C4-2B (cell line): ENCODE results near the gene GJB4.

Experiments
- H3K27ac ChIP-seq: fragments of 450-650 bp; 2 replicates; pipeline ENCODE4 v1.5.1; 2017
- ZFX ChIP-seq: fragments of 450-650 bp; IDR thresholded peaks from 2 replicates; pipeline ENCODE4 v1.6.1; 2017
- TF ChIP-seq, protein P1 (sequence below): fragments of 450-650 bp; conservative IDR thresholded peaks from 2 replicates; pipeline ENCODE4 v1.5.1; 2017; ENCODE audit warnings: mild to moderate bottlenecking

The GJB4 gene

DNA sequence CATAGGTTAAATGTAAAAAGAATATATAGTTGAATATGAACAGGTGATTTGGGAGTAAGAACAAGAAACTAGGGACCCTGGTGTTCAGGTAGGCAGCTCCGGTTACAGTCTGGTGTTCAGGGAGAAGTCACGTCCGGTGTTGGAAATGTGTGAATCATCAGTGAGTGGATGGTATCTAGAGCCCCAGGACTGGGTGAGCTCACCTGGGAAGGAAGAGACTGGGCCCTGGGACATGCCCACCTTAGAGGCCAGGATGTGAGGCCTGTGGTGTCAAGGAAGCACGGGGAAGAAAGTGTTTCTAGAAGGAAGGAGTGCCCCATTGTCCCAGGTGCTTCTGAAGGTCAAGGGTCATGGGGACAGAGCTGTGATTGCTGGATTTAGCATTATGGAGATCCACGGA, 20.0 kb downstream of the GJB4 start:
- TF ChIP-seq, protein P1, sequence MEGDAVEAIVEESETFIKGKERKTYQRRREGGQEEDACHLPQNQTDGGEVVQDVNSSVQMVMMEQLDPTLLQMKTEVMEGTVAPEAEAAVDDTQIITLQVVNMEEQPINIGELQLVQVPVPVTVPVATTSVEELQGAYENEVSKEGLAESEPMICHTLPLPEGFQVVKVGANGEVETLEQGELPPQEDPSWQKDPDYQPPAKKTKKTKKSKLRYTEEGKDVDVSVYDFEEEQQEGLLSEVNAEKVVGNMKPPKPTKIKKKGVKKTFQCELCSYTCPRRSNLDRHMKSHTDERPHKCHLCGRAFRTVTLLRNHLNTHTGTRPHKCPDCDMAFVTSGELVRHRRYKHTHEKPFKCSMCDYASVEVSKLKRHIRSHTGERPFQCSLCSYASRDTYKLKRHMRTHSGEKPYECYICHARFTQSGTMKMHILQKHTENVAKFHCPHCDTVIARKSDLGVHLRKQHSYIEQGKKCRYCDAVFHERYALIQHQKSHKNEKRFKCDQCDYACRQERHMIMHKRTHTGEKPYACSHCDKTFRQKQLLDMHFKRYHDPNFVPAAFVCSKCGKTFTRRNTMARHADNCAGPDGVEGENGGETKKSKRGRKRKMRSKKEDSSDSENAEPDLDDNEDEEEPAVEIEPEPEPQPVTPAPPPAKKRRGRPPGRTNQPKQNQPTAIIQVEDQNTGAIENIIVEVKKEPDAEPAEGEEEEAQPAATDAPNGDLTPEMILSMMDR = no peak
- TF ChIP-seq ZFX = no peak
- no peak overlapping the region for H3K27ac ChIP-seq

DNA sequence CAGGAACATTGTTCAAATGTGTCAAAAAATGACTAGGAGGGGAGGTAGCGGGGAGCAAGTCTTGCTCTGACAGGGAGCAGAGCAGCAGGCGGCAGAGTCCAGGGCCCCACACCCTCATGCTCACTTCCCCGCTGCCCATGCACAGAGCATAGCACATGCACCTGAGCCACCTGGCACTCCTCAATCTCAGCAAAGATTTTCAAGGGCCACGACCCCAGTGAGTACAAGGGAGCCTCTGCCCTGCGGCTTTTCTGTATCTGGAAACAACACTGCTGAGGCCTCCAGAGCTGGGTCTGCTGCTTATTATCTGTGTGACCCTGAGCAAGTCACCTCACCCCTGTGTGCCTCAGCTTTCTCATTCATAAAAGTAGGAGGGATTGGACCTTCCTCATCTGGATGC, 20.4 kb downstream of the GJB4 start:
- H3K27ac ChIP-seq = no peak overlapping the region
- TF ChIP-seq ZFX = no peak
- TF ChIP-seq, protein P1 = no peak

DNA sequence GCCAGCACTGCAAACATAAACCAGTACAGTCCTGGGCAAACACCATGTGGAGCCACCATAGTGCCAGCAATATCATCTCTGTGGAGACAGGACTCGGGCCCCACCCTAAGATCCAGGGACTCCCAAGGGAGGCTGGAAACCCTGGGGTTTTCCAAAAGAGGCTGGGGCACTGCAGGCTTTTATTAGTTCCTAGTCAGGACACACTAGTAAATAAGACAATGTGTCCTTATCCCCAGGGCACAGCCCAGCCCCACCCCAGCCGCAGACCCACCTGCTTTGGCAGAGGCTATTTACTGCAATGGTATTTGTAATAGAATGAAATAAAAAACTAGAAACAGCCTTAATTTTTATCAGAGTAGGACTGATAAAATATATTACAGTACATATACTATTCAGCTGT, 21.0 kb downstream of the GJB4 start:
- TF ChIP-seq, protein P1 = no peak
- TF ChIP-seq ZFX = no peak
- H3K27ac ChIP-seq = no peak overlapping the region

DNA sequence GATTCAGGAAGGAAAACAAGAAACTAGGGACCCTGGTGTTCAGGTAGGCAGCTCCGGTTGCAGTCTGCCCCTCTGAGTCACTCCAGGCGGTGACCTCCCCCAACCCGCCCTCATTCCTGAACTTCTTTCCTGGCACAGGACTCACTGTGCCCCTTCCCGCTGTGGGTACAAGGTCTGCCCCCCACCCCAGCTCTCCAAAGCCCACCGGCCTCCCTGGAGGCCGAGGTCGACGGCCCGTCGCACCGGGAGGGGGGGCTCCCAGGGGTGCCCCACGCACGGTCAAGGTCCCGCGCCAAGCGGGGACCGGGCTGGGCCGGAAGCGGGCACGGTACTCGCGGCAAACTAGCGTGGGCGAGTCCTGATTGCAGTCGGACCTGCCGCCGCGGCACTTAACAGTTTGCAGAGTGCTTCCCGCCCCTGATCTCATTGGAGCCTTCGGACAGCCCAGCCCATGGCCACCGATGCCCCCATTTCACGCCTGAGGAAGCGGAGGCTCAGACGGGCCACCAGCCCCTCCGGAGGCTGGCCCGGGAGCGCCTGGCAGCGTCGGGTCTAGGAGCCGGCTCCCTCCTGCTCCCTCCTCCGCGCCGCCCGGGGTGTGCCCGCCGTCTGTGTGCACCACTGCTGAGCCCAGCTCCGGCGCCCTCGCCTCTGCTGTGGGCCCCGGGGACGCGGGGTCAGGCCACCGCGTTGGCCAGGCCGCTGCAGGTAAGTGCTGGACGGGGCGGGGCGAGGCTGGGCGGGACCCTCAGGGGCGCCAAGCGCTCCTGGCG, 21.7 kb downstream of the GJB4 start, which contains the start of gene GJB3:
Gene GJB3 (plus strand): TSS at position 144 of the 773 bp plus-strand sequence. CDS start 3,549 bp downstream, outside the sequence.
- TF ChIP-seq ZFX = no peak
- TF ChIP-seq, protein P1 = no peak
- H3K27ac ChIP-seq = no peak within 1 kb of the TSS

DNA sequence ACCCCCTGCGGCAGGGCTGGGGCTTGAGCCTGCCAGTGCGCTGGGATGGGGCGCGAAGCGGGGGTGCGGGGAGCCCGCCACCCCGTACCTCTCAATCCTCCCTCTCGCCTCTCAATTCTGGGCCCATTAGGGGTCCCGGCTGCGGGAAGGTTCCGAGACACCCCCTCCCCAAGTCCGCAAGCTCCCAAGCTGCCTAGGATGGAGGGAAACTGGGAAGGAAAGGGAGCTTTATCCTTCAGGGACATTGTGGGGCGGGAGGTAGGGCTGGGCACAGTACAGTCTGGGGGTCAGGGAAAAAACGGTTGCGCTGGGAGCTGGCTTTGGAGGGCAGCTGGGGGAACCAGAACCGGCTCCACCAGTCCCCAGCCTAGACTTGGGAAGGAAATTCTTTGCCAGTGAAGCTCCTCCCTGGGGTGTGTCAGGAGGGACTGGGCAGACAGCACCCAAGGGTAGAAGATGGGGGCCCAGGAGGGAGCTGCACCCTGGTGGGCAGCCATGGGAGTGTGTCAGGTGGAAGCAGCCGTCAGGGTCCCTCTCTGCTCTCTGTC, 22.4 kb downstream of the GJB4 start:
- no peak overlapping the region for H3K27ac ChIP-seq
- TF ChIP-seq, protein P1 = no peak
- no peak for TF ChIP-seq ZFX

DNA sequence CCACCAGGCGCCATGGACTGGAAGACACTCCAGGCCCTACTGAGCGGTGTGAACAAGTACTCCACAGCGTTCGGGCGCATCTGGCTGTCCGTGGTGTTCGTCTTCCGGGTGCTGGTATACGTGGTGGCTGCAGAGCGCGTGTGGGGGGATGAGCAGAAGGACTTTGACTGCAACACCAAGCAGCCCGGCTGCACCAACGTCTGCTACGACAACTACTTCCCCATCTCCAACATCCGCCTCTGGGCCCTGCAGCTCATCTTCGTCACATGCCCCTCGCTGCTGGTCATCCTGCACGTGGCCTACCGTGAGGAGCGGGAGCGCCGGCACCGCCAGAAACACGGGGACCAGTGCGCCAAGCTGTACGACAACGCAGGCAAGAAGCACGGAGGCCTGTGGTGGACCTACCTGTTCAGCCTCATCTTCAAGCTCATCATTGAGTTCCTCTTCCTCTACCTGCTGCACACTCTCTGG, 25.2 kb downstream of the GJB4 start:
- TF ChIP-seq, protein P1 = no peak
- H3K27ac ChIP-seq = no peak overlapping the region

DNA sequence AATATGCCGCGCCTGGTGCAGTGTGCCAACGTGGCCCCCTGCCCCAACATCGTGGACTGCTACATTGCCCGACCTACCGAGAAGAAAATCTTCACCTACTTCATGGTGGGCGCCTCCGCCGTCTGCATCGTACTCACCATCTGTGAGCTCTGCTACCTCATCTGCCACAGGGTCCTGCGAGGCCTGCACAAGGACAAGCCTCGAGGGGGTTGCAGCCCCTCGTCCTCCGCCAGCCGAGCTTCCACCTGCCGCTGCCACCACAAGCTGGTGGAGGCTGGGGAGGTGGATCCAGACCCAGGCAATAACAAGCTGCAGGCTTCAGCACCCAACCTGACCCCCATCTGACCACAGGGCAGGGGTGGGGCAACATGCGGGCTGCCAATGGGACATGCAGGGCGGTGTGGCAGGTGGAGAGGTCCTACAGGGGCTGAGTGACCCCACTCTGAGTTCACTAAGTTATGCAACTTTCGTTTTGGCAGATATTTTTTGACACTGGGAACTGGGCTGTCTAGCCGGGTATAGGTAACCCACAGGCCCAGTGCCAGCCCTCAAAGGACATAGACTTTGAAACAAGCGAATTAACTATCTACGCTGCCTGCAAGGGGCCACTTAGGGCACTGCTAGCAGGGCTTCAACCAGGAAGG, 25.8 kb downstream of the GJB4 start:
- no peak for TF ChIP-seq ZFX
- TF ChIP-seq, protein P1 = no peak

More for the DNA sequence above, 25.8 kb downstream of the GJB4 start:
- H3K27ac ChIP-seq = no peak overlapping the region
